ENCODE data around the gene CDC7. TPM values are rescaled to one million over a fixed set of nuclear protein-coding genes. Genes with fewer than 3 reads are reported as not detected.

The CDC7 gene
- total RNA-seq, 1 donor from 2014 or later = 12.3 TPM

- no peak for TF ChIP-seq CTCF (conservative IDR thresholded peaks at IDR 0.05; ENCODE audit: low read depth, low read length)
- H3K4me3 ChIP-seq (ENCODE audit: low read depth, low read length) = no peak overlapping the region
- DNase-seq (ENCODE audit: low read depth) = no peak
Measured at GRCh38 chr1:91559046-91559750, 58.5 kb downstream of the CDC7 start.

- no peak for DNase-seq (ENCODE audit: low read depth)
- no peak overlapping the region for H3K4me3 ChIP-seq (ENCODE audit: low read depth, low read length)
- no peak for TF ChIP-seq CTCF (conservative IDR thresholded peaks at IDR 0.05; ENCODE audit: low read depth, low read length)
Measured at GRCh38 chr1:91559838-91560565, 59.4 kb downstream of the CDC7 start.

- no peak for TF ChIP-seq CTCF (conservative IDR thresholded peaks at IDR 0.05; ENCODE audit: low read depth, low read length)
- no peak for DNase-seq (ENCODE audit: low read depth)
- H3K4me3 ChIP-seq (ENCODE audit: low read depth, low read length) = no peak overlapping the region
Measured at GRCh38 chr1:91564888-91565701, 64.4 kb downstream of the CDC7 start.

GRCh38 chr1:91567583-91567982 is 66.9 kb downstream of the CDC7 start:
- no peak for DNase-seq (ENCODE audit: low read depth)
- no peak overlapping the region for H3K4me3 ChIP-seq (ENCODE audit: low read depth, low read length)
- no peak for TF ChIP-seq CTCF (conservative IDR thresholded peaks at IDR 0.05; ENCODE audit: low read depth, low read length)

GRCh38 chr1:91568261-91568660 is 67.6 kb downstream of the CDC7 start:
- DNase-seq (ENCODE audit: low read depth) = no peak
- no peak overlapping the region for H3K4me3 ChIP-seq (ENCODE audit: low read depth, low read length)
- TF ChIP-seq CTCF (conservative IDR thresholded peaks at IDR 0.05; ENCODE audit: low read depth, low read length) = no peak

- H3K4me3 ChIP-seq (ENCODE audit: low read depth, low read length) = no peak overlapping the region
- DNase-seq (ENCODE audit: low read depth) = peak; percentile 87
- no peak for TF ChIP-seq CTCF (conservative IDR thresholded peaks at IDR 0.05; ENCODE audit: low read depth, low read length)
Measured at GRCh38 chr1:91569411-91570119, 68.9 kb downstream of the CDC7 start.
